Adrenal gland (tissue), 5 donors: Measurements from ENCODE around the gene RETSAT.

Experiments
- POLR2A ChIP-seq, 2 donors: fragments of 450-650 bp; IDR thresholded peaks; one replicate each; pipeline ENCODE4 v1.6.1; 2017; ENCODE audit warnings: antibody characterized with exemption in 2 of 2, mild to moderate bottlenecking in 2 of 2, moderate library complexity in 1 of 2
- TF ChIP-seq, protein P1 (sequence below), 6 experiments: fragments of 450-650 bp in 4 of 6; fragments of 200-600 bp in 2 of 6; sonication (generic) in 1 of 6; IDR thresholded peaks; 1 replicate in 5 of 6; 2 replicates in 1 of 6; pipeline versions ENCODE4 v1.5.1 to v1.8.0; 2016 to 2021; ENCODE audit warnings: antibody characterized with exemption in 6 of 6, mild to moderate bottlenecking in 2 of 6, moderate library complexity in 1 of 6
- donor health status: DM: no; HTN: no; CAD: no.

DNA sequence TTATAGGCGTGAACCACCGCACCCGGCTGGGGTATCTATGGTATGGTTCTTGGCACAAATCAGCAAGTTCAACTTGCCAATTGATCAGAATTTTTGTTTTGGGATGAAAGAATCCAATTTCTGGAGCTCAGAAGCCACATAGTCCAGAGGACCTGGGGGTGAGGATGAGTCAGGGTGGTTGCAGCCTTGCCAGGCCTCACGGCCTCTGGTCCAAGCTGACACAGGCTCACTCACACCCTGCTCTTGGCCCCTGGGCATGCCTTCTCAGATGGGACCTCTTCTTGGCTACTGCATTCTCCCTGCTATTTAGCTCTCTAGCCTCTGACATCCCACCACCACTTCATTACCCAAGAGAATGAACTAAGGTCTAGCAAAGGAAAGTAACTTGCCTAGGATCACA is 39.5 kb upstream of the RETSAT start:
- TF ChIP-seq, protein P1, sequence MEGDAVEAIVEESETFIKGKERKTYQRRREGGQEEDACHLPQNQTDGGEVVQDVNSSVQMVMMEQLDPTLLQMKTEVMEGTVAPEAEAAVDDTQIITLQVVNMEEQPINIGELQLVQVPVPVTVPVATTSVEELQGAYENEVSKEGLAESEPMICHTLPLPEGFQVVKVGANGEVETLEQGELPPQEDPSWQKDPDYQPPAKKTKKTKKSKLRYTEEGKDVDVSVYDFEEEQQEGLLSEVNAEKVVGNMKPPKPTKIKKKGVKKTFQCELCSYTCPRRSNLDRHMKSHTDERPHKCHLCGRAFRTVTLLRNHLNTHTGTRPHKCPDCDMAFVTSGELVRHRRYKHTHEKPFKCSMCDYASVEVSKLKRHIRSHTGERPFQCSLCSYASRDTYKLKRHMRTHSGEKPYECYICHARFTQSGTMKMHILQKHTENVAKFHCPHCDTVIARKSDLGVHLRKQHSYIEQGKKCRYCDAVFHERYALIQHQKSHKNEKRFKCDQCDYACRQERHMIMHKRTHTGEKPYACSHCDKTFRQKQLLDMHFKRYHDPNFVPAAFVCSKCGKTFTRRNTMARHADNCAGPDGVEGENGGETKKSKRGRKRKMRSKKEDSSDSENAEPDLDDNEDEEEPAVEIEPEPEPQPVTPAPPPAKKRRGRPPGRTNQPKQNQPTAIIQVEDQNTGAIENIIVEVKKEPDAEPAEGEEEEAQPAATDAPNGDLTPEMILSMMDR (IDR thresholded peaks at IDR 0.05), result no peak
- no peak for TF ChIP-seq POLR2A (IDR thresholded peaks at IDR 0.05)
